ENCODE results near the gene TNRC6B. TPM values are rescaled to one million over a fixed set of nuclear protein-coding genes. Genes with fewer than 3 reads are reported as not detected.

The TNRC6B gene
- total RNA-seq, 1 experiment from 2014 or later, result 58.1 TPM

DNA sequence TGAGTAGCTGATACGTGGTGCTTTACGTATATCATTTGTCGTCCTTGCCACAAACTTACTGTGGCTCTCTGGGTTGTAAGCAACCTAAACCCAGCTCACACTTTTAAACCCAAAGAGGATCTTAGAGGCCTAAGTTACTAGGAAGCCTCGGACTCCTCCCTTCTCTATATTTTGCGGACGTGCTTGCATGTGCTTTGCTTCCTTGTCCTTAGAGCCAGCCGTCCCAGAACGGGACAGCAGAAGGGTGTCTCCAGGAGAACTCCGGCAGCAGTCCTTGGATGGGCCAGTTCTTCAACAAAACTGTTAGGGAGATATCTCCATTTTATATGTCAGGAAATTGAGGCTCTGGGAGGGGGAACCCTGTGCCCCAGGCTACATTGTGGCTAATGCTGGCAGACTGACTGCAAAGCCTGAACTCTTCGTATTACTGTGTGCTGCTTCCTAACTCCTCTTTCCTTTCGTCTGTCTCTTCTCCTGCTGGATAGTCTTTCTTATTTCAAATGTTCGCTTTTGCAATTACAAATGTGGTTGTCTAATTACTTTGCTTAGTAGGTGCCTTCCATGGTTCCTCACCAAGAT, 33.8 kb downstream of the TNRC6B start:
- H3K4me2 ChIP-seq (ENCODE audit: insufficient read depth, insufficient read length, low read length), result no peak overlapping the region
- no peak overlapping the region for H2BK120ac ChIP-seq (ENCODE audit: low read depth, low read length, poor library complexity, severe bottlenecking)
- H2BK20ac ChIP-seq (ENCODE audit: low read depth, low read length, poor library complexity, severe bottlenecking), result no peak overlapping the region
- no peaks in the 10 kb centered on the region for H3K9me3 ChIP-seq (ENCODE audit: control insufficient read depth, low read depth, low read length)
- H3K23ac ChIP-seq (ENCODE audit: insufficient read length, low read depth, low read length), result no peak overlapping the region
- no peak for DNase-seq
- no peak overlapping the region for H2BK5ac ChIP-seq (ENCODE audit: insufficient read length, low read length)
- H3K27ac Mint-ChIP-seq, result peak overlapping the region; percentile 2 to 80 (median 50); a peak in 5 of 7 replicates
- no peaks in the 10 kb centered on the region for H3K27me3 ChIP-seq (ENCODE audit: insufficient read depth, low read length)
- H2BK15ac ChIP-seq (ENCODE audit: low read depth, low read length), result no peak overlapping the region
- H3K56ac ChIP-seq (ENCODE audit: insufficient read length, low read depth, low read length), result no peak overlapping the region
- no CpG with 5 or more reads among the region's 12 CpGs for WGBS (ENCODE audit: extremely low coverage, insufficient read length, low lambda C conversion rate)
- no peak overlapping the region for H4K91ac ChIP-seq (ENCODE audit: insufficient read length, low read depth, low read length)
- H3K18ac ChIP-seq (ENCODE audit: insufficient read length, low read depth, low read length), result no peak overlapping the region
- H3K4me1 Mint-ChIP-seq, result peaks cover 77 to 78% of the 10 kb centered on the region in 2 experiments
- H2AK5ac ChIP-seq (ENCODE audit: insufficient read length, low read length), result no peak overlapping the region
- H3T11ph ChIP-seq (ENCODE audit: low read length), result no peak overlapping the region
- TF ChIP-seq, protein P1, sequence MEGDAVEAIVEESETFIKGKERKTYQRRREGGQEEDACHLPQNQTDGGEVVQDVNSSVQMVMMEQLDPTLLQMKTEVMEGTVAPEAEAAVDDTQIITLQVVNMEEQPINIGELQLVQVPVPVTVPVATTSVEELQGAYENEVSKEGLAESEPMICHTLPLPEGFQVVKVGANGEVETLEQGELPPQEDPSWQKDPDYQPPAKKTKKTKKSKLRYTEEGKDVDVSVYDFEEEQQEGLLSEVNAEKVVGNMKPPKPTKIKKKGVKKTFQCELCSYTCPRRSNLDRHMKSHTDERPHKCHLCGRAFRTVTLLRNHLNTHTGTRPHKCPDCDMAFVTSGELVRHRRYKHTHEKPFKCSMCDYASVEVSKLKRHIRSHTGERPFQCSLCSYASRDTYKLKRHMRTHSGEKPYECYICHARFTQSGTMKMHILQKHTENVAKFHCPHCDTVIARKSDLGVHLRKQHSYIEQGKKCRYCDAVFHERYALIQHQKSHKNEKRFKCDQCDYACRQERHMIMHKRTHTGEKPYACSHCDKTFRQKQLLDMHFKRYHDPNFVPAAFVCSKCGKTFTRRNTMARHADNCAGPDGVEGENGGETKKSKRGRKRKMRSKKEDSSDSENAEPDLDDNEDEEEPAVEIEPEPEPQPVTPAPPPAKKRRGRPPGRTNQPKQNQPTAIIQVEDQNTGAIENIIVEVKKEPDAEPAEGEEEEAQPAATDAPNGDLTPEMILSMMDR (conservative IDR thresholded peaks at IDR 0.05), result no peak
- H3K9me3 Mint-ChIP-seq, result no peaks in the 10 kb centered on the region; a peak in 2 of 5 replicates
- peaks cover 3% of the 10 kb centered on the region for H3K79me1 ChIP-seq (ENCODE audit: insufficient read depth, low read depth, low read length, poor library complexity, severe bottlenecking)
- H3K27me3 Mint-ChIP-seq (ENCODE audit: low read depth), result no peaks in the 10 kb centered on the region
- H3K9ac ChIP-seq (ENCODE audit: extremely low read depth, insufficient read length, low read length), result no peak overlapping the region
- H3K14ac ChIP-seq (ENCODE audit: insufficient read depth, low read length), result no peak overlapping the region
- no peak overlapping the region for H3K4ac ChIP-seq (ENCODE audit: low read depth, low read length)
- H4K20me1 ChIP-seq (ENCODE audit: control insufficient read depth, insufficient read depth, insufficient read length), result no peaks in the 10 kb centered on the region
- no peak overlapping the region for H3K4me3 Mint-ChIP-seq
- H3K4me1 ChIP-seq (ENCODE audit: insufficient read depth, low read length), result peaks cover 31% of the 10 kb centered on the region
- peaks cover 27% of the 10 kb centered on the region; the same call in 1 of the 2 replicates for H3K79me2 ChIP-seq (ENCODE audit: insufficient read depth, low read length)
- H3K27ac ChIP-seq (ENCODE audit: insufficient read length, low read depth, low read length), result no peak overlapping the region
- no peak overlapping the region for H4K8ac ChIP-seq (replicated peaks; ENCODE audit: insufficient read length, low read depth, low read length)
- H2AFZ ChIP-seq (ENCODE audit: low read length), result no peak overlapping the region
- H3K36me3 Mint-ChIP-seq (ENCODE audit: insufficient read depth in 1 of 3, low read depth in 3 of 3), result peaks cover 12 to 17% (median 13%) of the 10 kb centered on the region in 3 experiments
- no peak overlapping the region for H2BK12ac ChIP-seq (ENCODE audit: insufficient read length, low read depth, low read length)
- H4K5ac ChIP-seq (ENCODE audit: insufficient read length, low read depth, low read length), result no peak overlapping the region
- H3K23me2 ChIP-seq (ENCODE audit: insufficient read length, low read depth, low read length, poor library complexity, severe bottlenecking), result no peaks in the 10 kb centered on the region

Data from H9 (cell line).